Smooth muscle cell (in vitro differentiated cells): Measurements from ENCODE around the gene CSMD2. TPM values are rescaled to one million over a fixed set of nuclear protein-coding genes. Genes with fewer than 3 reads are reported as not detected.
"Not testable (repeated sequence)": the region's sequence is repeated elsewhere in the genome, so short reads cannot be mapped to it uniquely, and the experiment has no call there.

ENCODE experiments used
- DNase-seq: peaks from one replicate; lab custom pipeline; 2025; ENCODE audit not compliant: unreplicated experiment; lab: John Stamatoyannopoulos, UW
- H2AFZ ChIP-seq: fragments of 200-600 bp; sonication (generic); 2 replicates; pipeline ENCODE4 v1.6.0; 2016; ENCODE audit warnings: antibody characterized with exemption, low read depth, mild to moderate bottlenecking
- H3F3A ChIP-seq: fragments of 200-600 bp; sonication (generic); 2 replicates; pipeline ENCODE4 v1.6.0; 2017; ENCODE audit warnings: antibody characterized with exemption, low read depth
- H3K27ac ChIP-seq: fragments of 200-600 bp; sonication (generic); 2 replicates; pipeline ENCODE4 v1.5.1; 2016; ENCODE audit warnings: low read depth, mild to moderate bottlenecking
- H3K27me3 ChIP-seq: fragments of 200-600 bp; sonication (generic); 2 replicates; pipeline ENCODE4 v1.6.1; 2016; ENCODE audit warnings: low read depth, mild to moderate bottlenecking
- H3K36me3 ChIP-seq: fragments of 200-600 bp; sonication (generic); 2 replicates; pipeline ENCODE4 v1.5.1; 2016; ENCODE audit warnings: low read depth
- H3K4me1 ChIP-seq: fragments of 200-600 bp; sonication (generic); 2 replicates; pipeline ENCODE4 v1.5.1; 2016; ENCODE audit warnings: low read depth
- H3K4me2 ChIP-seq: fragments of 200-600 bp; sonication (generic); 2 replicates; pipeline ENCODE4 v1.6.0; 2016; ENCODE audit warnings: mild to moderate bottlenecking
- H3K4me3 ChIP-seq: fragments of 200-600 bp; sonication (generic); 2 replicates; pipeline ENCODE4 v1.5.1; 2016; ENCODE audit warnings: mild to moderate bottlenecking
- H3K79me2 ChIP-seq: fragments of 200-600 bp; sonication (generic); 2 replicates; pipeline ENCODE4 v1.6.0; 2016; ENCODE audit warnings: low read depth, mild to moderate bottlenecking
- H3K9ac ChIP-seq: fragments of 200-600 bp; sonication (generic); 2 replicates; pipeline ENCODE4 v1.6.0; 2016; ENCODE audit warnings: low read depth
- H3K9me3 ChIP-seq: fragments of 200-600 bp; sonication (generic); replicated peaks from 2 replicates; pipeline ENCODE4 v1.5.1; 2016; ENCODE audit warnings: low read depth
- H4K20me1 ChIP-seq: fragments of 200-600 bp; sonication (generic); 2 replicates; pipeline ENCODE4 v1.6.0; 2016; ENCODE audit warnings: low read depth
- WGBS: methylation state at CpG from one replicate; pipeline ENCODE4 v1.1.7; 2016; ENCODE audit warnings: low lambda C conversion rate; 5-methylcytosine and 5-hydroxymethylcytosine counted together
- polyA plus RNA-seq: library from polyadenylated mRNA; unstranded; fragments of >200 nt; fragmentation: Nextera tagmentation; extraction: Ambion mirVana; gene quantifications from 2 replicates; pipeline ENCODE4 v1.2.1, GENCODE V29; 2016
- total RNA-seq: library from RNA; depleted of rRNA; stranded (reverse); fragments of >200 nt; gene quantifications from 2 replicates; pipeline ENCODE4 v1.2.3, GENCODE V29; 2014
- TF ChIP-seq, protein P1 (sequence below): fragments of 200-600 bp; sonication (generic); IDR thresholded peaks from 2 replicates; pipeline ENCODE4 v1.5.1; 2017; ENCODE audit warnings: borderline replicate concordance, mild to moderate bottlenecking, antibody characterized with exemption; ENCODE audit not compliant: insufficient read depth, poor library complexity, severe bottlenecking

CSMD2 gene
- total and polyA plus RNA-seq, 2 experiments from 2014 or later, result 0.65 to 1.8 TPM

- H3F3A ChIP-seq, result no peaks in the 10 kb centered on the region
- no peak overlapping the region for H3K4me3 ChIP-seq
- H3K36me3 ChIP-seq, result no peaks in the 10 kb centered on the region
- no peaks in the 10 kb centered on the region for H3K27me3 ChIP-seq
- no peaks in the 10 kb centered on the region for H3K4me1 ChIP-seq
- TF ChIP-seq, protein P1, sequence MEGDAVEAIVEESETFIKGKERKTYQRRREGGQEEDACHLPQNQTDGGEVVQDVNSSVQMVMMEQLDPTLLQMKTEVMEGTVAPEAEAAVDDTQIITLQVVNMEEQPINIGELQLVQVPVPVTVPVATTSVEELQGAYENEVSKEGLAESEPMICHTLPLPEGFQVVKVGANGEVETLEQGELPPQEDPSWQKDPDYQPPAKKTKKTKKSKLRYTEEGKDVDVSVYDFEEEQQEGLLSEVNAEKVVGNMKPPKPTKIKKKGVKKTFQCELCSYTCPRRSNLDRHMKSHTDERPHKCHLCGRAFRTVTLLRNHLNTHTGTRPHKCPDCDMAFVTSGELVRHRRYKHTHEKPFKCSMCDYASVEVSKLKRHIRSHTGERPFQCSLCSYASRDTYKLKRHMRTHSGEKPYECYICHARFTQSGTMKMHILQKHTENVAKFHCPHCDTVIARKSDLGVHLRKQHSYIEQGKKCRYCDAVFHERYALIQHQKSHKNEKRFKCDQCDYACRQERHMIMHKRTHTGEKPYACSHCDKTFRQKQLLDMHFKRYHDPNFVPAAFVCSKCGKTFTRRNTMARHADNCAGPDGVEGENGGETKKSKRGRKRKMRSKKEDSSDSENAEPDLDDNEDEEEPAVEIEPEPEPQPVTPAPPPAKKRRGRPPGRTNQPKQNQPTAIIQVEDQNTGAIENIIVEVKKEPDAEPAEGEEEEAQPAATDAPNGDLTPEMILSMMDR, result no peak
- H3K79me2 ChIP-seq, result no peaks in the 10 kb centered on the region
- no peaks in the 10 kb centered on the region for H4K20me1 ChIP-seq
- DNase-seq, result no peak
- no peaks in the 10 kb centered on the region for H3K9me3 ChIP-seq
- H2AFZ ChIP-seq, result no peak overlapping the region
- WGBS, result 66% methylated on average over 5 of the region's 5 CpGs
- H3K4me2 ChIP-seq, result no peak overlapping the region
- H3K9ac ChIP-seq, result no peak overlapping the region
- H3K27ac ChIP-seq, result no peak overlapping the region
These were observed 77.0 kb downstream of the CSMD2 start for GRCh38 chr1:34087986-34088385.

- TF ChIP-seq, protein P1, result no peak
- no peak overlapping the region for H2AFZ ChIP-seq
- DNase-seq, result no peak
- no peak overlapping the region for H3K27ac ChIP-seq
- 80% methylated on average over 1 of the region's 1 CpG for WGBS
- no peak overlapping the region for H3K9ac ChIP-seq
- no peaks in the 10 kb centered on the region for H4K20me1 ChIP-seq
- H3K4me2 ChIP-seq, result no peak overlapping the region
- no peaks in the 10 kb centered on the region for H3K27me3 ChIP-seq
- no peaks in the 10 kb centered on the region for H3F3A ChIP-seq
- no peak overlapping the region for H3K4me3 ChIP-seq
- no peaks in the 10 kb centered on the region for H3K36me3 ChIP-seq
- no peaks in the 10 kb centered on the region for H3K4me1 ChIP-seq
- no peaks in the 10 kb centered on the region for H3K79me2 ChIP-seq
- no peaks in the 10 kb centered on the region for H3K9me3 ChIP-seq
These were observed 78.5 kb downstream of the CSMD2 start for GRCh38 chr1:34086561-34086960.

- Histone ChIP-seq H3K4me1 (no peaks in the 10 kb centered on the region), H3K4me2 (no peak overlapping the region), H4K20me1 (no peaks in the 10 kb centered on the region), H2AFZ (no peak overlapping the region), H3K9ac (no peak overlapping the region), H3K9me3 (peaks cover 3% of the 10 kb centered on the region), H3F3A (no peaks in the 10 kb centered on the region), H3K36me3 (no peaks in the 10 kb centered on the region), H3K27me3 (no peaks in the 10 kb centered on the region), H3K79me2 (no peaks in the 10 kb centered on the region), H3K4me3 (no peak overlapping the region), H3K27ac (no peak overlapping the region)
- 78% methylated on average over 2 of the region's 2 CpGs for WGBS
- no peak for DNase-seq
- TF ChIP-seq, protein P1, result no peak
These were observed 81.1 kb downstream of the CSMD2 start for GRCh38 chr1:34083974-34084373.

DNA sequence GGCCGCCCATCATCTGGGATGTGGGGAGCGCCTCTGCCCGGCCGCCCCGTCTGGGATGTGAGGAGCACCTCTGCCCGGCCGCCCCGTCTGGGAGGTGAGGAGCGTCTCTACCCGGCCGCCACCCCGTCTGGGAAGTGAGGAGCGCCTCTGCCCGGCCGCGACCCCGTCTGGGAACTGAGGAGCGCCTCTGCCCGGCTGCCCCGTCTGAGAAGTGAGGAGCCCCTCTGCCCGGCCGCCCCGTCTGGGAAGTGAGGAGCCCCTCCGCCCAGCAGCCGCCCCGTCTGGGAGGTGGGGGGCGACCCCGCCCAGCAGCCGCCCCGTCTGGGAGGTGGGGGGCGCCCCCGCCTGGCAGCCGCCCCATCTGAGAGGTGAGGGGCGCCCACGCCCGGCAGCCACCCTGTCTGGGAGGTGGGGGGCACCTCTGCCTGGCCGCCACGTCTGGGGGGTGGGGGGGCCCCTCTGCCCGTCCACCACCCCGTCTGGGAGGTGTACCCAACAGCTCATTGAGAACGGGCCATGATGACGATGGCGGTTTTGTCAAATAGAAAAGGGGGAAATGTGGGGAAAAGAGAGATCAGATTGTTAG is 82.9 kb downstream of the CSMD2 start:
- not testable (repeated sequence) for H4K20me1 ChIP-seq, H3K27ac ChIP-seq, H3F3A ChIP-seq, H3K36me3 ChIP-seq, H3K79me2 ChIP-seq, H2AFZ ChIP-seq, DNase-seq, H3K4me1 ChIP-seq, H3K9me3 ChIP-seq, H3K4me2 ChIP-seq, H3K27me3 ChIP-seq, H3K9ac ChIP-seq, H3K4me3 ChIP-seq
- WGBS, result 98% methylated on average over 16 of the region's 43 CpGs
